ENCODE data around the gene ZCCHC2. TPM values are rescaled to one million over a fixed set of nuclear protein-coding genes. Genes with fewer than 3 reads are reported as not detected.

The ZCCHC2 gene
- total RNA-seq, 4 donors from 2014 or later: 16.8 to 30.8 (median 22.7) TPM

- no peak for TF ChIP-seq POLR2AphosphoS5 (IDR thresholded peaks at IDR 0.05)
- TF ChIP-seq POLR2A (IDR thresholded peaks at IDR 0.05): no peak
- TF ChIP-seq CTCF (IDR thresholded peaks at IDR 0.05): no peak
- TF ChIP-seq EP300 (IDR thresholded peaks at IDR 0.05): no peak
- H3K27me3 ChIP-seq: no peaks in the 10 kb centered on the region
- H3K4me3 ChIP-seq: no peak overlapping the region
- no peak overlapping the region for H3K27ac ChIP-seq
- peaks cover 0 to 5% of the 10 kb centered on the region in 2 donors for H3K36me3 ChIP-seq
- no peak for ATAC-seq
- no peaks in the 10 kb centered on the region for H3K9me3 ChIP-seq
- H3K4me1 ChIP-seq: peaks cover 0 to 28% (median 6%) of the 10 kb centered on the region in 3 donors
- WGBS, 2 donors (ENCODE audit: low coverage in 1 of 2): 64 to 71% methylated on average over 5 to 7 of the region's 9 CpGs
These were observed 64.9 kb downstream of the ZCCHC2 start for GRCh38 chr18:62587689-62588088.

- no peak for ATAC-seq
- H3K36me3 ChIP-seq: peaks cover 0 to 5% of the 10 kb centered on the region in 2 donors
- peaks cover 0 to 28% (median 6%) of the 10 kb centered on the region in 3 donors for H3K4me1 ChIP-seq
- H3K4me3 ChIP-seq: no peak overlapping the region
- H3K27ac ChIP-seq: no peak overlapping the region
- WGBS, 2 donors (ENCODE audit: low coverage in 1 of 2): 86 to 100% methylated on average over 1 to 2 of the region's 3 CpGs
- no peak for TF ChIP-seq POLR2AphosphoS5 (IDR thresholded peaks at IDR 0.05)
- no peak for TF ChIP-seq POLR2A (IDR thresholded peaks at IDR 0.05)
- TF ChIP-seq EP300 (IDR thresholded peaks at IDR 0.05): no peak
- no peak for TF ChIP-seq CTCF (IDR thresholded peaks at IDR 0.05)
- no peaks in the 10 kb centered on the region for H3K27me3 ChIP-seq
- no peaks in the 10 kb centered on the region for H3K9me3 ChIP-seq
These were observed 65.4 kb downstream of the ZCCHC2 start for GRCh38 chr18:62588217-62588616.

- no peak for ATAC-seq
- WGBS, 2 donors (ENCODE audit: low coverage in 1 of 2): 35 to 72% methylated on average over 2 to 9 of the region's 15 CpGs
These were observed 68.2 kb downstream of the ZCCHC2 start for GRCh38 chr18:62590799-62591590.

GRCh38 chr18:62596145-62597005, 73.5 kb downstream of the ZCCHC2 start:
- Histone ChIP-seq H3K27me3 (peaks cover 57% of the 10 kb centered on the region), H3K4me1 (peaks cover 0 to 17% (median 0%) of the 10 kb centered on the region in 3 donors)
- TF ChIP-seq POLR2A (IDR thresholded peaks at IDR 0.05): no peak
- no peak for TF ChIP-seq EP300 (IDR thresholded peaks at IDR 0.05)
- no peak for TF ChIP-seq POLR2AphosphoS5 (IDR thresholded peaks at IDR 0.05)
- no peak for TF ChIP-seq CTCF (IDR thresholded peaks at IDR 0.05)

More at GRCh38 chr18:62590799-62591590, 68.2 kb downstream of the ZCCHC2 start:
- peaks cover 6% of the 10 kb centered on the region for H3K27me3 ChIP-seq
- no peaks in the 10 kb centered on the region for H3K36me3 ChIP-seq
- TF ChIP-seq POLR2AphosphoS5 (IDR thresholded peaks at IDR 0.05) (no peak), EP300 (IDR thresholded peaks at IDR 0.05) (no peak), CTCF (IDR thresholded peaks at IDR 0.05) (no peak), POLR2A (IDR thresholded peaks at IDR 0.05) (no peak)
- no peaks in the 10 kb centered on the region for H3K9me3 ChIP-seq
- no peak overlapping the region for H3K4me3 ChIP-seq
- H3K4me1 ChIP-seq: peaks cover 0 to 12% (median 0%) of the 10 kb centered on the region in 3 donors
- H3K27ac ChIP-seq: no peak overlapping the region

More at GRCh38 chr18:62596145-62597005, 73.5 kb downstream of the ZCCHC2 start:
- peak; percentile 31 for ATAC-seq
- no peaks in the 10 kb centered on the region for H3K9me3 ChIP-seq
- H3K36me3 ChIP-seq: no peaks in the 10 kb centered on the region
- WGBS, 2 donors (ENCODE audit: low coverage in 1 of 2): 12 to 50% methylated on average over 2 to 6 of the region's 90 CpGs
- H3K27ac ChIP-seq: no peak overlapping the region
- peak overlapping the region; percentile 4 to 50 for H3K4me3 ChIP-seq
